Epithelial cell of proximal tubule (primary cell): Measurements from ENCODE around the gene AIDA. TPM values are rescaled to one million over a fixed set of nuclear protein-coding genes. Genes with fewer than 3 reads are reported as not detected.

Experiments used
- DNase-seq: peaks from one replicate; pipeline ENCODE4 v3.0.0-alpha.2; 2011; ENCODE audit warnings: low read depth
- H3K4me3 ChIP-seq: 2 replicates; pipeline ENCODE4 v1.5.1; 2011; ENCODE audit warnings: low read depth, mild to moderate bottlenecking, low read length
- total RNA-seq: library from RNA; depleted of rRNA; stranded (reverse); fragments of >200 nt; gene quantifications from 2 replicates; pipeline ENCODE4 v1.2.3, GENCODE V29; 2015
- TF ChIP-seq, protein P1 (sequence below): conservative IDR thresholded peaks from 2 replicates; pipeline ENCODE4 v1.5.1; 2012; ENCODE audit warnings: low read depth, mild to moderate bottlenecking, low read length

Gene AIDA
- total RNA-seq, 1 donor from 2014 or later, result 45.5 TPM

DNA sequence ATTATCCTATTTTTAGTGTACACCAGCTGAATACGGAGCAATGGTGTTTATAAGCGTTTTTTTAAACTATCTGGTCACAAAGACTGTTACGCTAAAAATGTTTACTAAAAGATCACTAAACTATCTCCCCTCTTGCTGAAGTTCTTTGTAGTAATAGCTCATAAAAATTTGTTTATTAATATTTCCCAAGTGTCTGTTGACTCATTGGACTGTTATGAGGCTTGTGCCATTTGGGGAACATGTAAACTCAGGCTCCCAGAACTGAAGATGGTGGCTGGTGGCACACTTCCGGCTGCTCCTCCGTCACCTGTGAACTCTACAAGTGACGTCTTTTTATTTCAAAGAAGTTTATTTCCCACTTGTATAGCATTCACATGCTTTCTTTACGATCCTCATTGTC is 46.3 kb downstream of the AIDA start:
- TF ChIP-seq, protein P1, sequence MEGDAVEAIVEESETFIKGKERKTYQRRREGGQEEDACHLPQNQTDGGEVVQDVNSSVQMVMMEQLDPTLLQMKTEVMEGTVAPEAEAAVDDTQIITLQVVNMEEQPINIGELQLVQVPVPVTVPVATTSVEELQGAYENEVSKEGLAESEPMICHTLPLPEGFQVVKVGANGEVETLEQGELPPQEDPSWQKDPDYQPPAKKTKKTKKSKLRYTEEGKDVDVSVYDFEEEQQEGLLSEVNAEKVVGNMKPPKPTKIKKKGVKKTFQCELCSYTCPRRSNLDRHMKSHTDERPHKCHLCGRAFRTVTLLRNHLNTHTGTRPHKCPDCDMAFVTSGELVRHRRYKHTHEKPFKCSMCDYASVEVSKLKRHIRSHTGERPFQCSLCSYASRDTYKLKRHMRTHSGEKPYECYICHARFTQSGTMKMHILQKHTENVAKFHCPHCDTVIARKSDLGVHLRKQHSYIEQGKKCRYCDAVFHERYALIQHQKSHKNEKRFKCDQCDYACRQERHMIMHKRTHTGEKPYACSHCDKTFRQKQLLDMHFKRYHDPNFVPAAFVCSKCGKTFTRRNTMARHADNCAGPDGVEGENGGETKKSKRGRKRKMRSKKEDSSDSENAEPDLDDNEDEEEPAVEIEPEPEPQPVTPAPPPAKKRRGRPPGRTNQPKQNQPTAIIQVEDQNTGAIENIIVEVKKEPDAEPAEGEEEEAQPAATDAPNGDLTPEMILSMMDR, result no peak
- no peak overlapping the region for H3K4me3 ChIP-seq
- DNase-seq, result no peak

DNA sequence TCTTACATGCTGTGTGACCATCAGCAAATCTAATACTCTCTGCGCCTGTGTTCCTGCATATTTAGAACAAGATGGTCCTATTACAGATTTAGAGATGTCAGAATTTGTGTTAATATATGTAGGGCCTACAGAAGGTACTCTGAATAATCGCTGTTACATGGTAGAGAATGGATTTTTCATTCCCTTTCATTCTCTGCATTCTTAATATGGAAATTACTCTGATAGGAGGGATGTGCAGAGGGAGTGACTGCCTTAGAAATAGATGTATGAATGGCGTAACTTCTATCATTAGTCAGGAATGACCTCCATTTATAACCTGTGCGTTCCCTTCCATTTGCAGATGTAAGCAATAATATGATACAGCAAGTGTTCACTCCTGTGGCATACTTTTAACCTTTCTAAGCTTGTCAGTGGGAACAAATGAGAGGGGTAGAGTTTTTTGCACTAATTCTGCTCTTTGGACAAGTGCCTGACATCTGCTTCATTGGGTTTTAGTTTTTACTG is 48.8 kb downstream of the AIDA start:
- no peak for DNase-seq
- TF ChIP-seq, protein P1, result no peak
- H3K4me3 ChIP-seq, result no peak overlapping the region

DNA sequence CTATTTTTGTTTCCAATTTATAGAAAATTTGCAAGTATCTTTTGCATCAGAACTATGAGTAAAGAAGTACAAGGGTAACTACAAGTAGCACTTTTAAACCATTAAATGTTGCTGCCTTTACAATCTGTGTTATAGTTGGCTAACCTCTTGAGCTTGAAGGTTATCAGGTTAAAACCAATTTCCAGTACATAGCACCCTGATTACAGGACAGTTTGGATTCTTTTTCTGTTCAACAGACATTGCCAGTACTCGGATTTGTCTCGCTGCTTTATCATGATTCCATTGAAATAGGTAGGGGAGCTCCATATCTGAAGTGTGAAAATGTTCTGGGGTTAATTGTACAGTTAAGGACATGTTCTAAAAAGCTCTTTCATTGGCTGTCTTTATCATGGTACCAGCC is 54.4 kb downstream of the AIDA start:
- TF ChIP-seq, protein P1, result no peak
- DNase-seq, result no peak
- no peak overlapping the region for H3K4me3 ChIP-seq

DNA sequence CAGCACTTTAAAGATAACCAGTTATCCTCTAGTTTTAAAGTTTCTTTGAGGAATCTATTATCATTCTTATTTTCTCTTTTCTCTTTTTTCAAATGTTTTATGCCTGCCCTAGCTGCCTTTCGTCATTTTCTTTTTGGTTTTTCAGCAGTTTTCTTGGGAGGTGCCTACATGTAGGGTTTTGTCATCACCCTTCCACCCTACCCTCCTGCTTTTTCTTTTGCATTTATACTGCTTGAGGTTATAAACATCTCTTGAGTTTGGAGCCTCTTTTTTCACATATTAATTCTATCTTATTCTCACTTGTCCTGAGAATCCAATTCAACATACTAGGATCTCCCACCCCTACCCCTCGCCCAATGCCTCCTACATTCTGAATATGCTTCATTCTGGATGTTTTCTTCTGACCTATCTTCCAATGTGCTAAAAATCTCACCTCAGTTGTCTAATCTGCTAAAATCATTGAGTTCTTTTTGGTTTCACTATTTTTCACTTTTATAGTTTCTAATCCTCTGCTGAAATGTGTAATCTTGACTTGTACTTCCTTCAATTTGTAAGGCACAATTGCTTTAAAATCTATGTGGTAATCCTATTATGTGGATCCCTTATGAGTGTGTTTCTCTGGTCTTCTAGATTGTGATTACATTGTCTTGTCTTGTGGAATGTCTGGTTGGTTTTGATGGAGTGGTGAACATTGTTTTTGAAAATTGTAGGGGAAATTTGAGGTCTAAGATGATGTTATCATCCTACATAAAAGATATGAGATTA is 55.7 kb downstream of the AIDA start:
- TF ChIP-seq, protein P1, result no peak
- no peak overlapping the region for H3K4me3 ChIP-seq
- no peak for DNase-seq

DNA sequence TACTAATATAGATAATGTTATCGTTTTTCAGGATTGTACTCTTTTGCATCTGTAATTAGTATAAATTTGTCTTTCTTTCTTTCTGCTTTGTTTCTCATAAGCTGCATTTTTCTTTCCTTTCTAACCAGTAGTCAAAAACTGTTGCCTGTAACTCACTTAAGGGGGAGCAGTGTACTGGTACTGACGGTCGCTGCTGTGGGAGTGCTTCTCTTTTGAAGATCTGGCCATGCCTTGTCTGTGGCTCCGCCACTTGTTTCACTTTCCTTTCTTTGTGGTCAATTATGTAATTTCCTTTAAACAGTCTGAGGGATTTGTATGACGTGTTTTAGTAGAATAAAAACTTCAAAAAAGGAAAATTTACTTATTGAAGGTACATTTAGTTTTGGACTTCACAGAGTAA is 57.4 kb downstream of the AIDA start:
- TF ChIP-seq, protein P1, result no peak
- DNase-seq, result no peak
- H3K4me3 ChIP-seq, result no peak overlapping the region

DNA sequence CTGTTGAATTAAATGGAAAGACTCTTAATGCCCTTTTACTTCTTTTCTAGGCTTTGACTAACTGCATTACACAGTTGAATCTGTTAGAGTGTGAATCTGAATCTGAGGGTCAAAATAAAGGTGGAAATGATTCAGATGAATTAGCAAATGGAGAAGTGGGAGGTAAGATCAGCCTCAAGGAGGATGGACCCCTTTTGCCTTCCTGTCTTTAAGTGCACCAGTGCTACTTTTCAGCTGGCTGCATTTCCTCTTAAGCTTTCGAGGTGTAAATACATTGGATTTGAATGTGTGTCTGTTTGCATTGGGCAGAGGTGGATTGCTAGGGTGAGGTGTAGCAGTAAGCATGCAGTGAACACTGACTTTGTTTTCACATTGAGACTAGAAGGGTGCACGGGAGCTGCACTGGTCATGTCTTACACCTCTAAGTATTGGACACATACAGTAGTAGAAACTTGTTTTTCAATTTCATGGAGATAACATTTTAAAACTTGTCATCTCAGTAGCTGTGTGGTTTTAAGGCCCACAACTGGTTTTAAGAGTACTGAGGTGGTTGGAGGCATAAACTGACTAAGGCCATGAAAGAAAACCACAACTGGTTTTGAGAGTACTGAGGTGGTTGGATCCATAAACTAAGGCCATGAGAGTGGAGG is 59.0 kb downstream of the AIDA start:
- TF ChIP-seq, protein P1, result no peak
- no peak overlapping the region for H3K4me3 ChIP-seq
- DNase-seq, result no peak
